ENCODE data around the gene DOK6.
"Not testable (repeated sequence)": the region's sequence is repeated elsewhere in the genome, so short reads cannot be mapped to it uniquely, and the experiment has no call there.

The DOK6 gene

GRCh38 chr18:69870736-69871135 lies 470.0 kb downstream of the DOK6 start:
- TF ChIP-seq, protein P1, sequence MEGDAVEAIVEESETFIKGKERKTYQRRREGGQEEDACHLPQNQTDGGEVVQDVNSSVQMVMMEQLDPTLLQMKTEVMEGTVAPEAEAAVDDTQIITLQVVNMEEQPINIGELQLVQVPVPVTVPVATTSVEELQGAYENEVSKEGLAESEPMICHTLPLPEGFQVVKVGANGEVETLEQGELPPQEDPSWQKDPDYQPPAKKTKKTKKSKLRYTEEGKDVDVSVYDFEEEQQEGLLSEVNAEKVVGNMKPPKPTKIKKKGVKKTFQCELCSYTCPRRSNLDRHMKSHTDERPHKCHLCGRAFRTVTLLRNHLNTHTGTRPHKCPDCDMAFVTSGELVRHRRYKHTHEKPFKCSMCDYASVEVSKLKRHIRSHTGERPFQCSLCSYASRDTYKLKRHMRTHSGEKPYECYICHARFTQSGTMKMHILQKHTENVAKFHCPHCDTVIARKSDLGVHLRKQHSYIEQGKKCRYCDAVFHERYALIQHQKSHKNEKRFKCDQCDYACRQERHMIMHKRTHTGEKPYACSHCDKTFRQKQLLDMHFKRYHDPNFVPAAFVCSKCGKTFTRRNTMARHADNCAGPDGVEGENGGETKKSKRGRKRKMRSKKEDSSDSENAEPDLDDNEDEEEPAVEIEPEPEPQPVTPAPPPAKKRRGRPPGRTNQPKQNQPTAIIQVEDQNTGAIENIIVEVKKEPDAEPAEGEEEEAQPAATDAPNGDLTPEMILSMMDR (IDR thresholded peaks at IDR 0.05; ENCODE audit: insufficient read depth, low read length, missing control alignments), result no peak
- CTCF ChIA-PET, result no interaction called here
- no peak overlapping the region for H3K4me3 ChIP-seq (ENCODE audit: low read depth, low read length)
- POLR2A ChIA-PET, result no interaction called here
- DNase-seq (ENCODE audit: low read depth, low spot score), result no peak

- TF ChIP-seq, protein P1 (IDR thresholded peaks at IDR 0.05; ENCODE audit: insufficient read depth, low read length, missing control alignments), result no peak
- ChIA-PET CTCF (no interaction called here), POLR2A (no interaction called here)
- DNase-seq (ENCODE audit: low read depth, low spot score), result no peak
- H3K4me3 ChIP-seq (ENCODE audit: low read depth, low read length), result no peak overlapping the region
Observed at GRCh38 chr18:69871363-69871762, 470.7 kb downstream of the DOK6 start.

DNA sequence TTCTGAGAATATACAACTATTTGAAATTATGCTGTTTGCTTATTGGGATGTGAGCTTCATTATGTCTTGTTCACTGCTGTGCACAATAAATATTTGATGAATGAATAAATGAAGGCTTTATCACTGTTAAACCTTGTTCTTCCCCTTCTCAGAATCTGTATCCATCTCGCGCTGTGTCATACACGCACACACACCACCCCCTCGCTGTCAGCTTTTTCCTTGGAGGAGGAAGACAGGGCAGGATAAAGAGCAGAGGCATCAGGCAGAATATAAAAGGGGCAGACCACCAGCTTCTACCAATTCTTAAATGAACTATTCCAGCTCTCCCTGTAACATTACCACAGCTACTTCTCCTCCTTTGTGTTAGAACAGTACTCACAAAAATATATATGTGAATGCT lies 472.0 kb downstream of the DOK6 start:
- TF ChIP-seq, protein P1 (IDR thresholded peaks at IDR 0.05; ENCODE audit: insufficient read depth, low read length, missing control alignments), result no peak
- H3K4me3 ChIP-seq (ENCODE audit: low read depth, low read length), result no peak overlapping the region
- ChIA-PET POLR2A (no interaction called here), CTCF (no interaction called here)
- no peak for DNase-seq (ENCODE audit: low read depth, low spot score)

DNA sequence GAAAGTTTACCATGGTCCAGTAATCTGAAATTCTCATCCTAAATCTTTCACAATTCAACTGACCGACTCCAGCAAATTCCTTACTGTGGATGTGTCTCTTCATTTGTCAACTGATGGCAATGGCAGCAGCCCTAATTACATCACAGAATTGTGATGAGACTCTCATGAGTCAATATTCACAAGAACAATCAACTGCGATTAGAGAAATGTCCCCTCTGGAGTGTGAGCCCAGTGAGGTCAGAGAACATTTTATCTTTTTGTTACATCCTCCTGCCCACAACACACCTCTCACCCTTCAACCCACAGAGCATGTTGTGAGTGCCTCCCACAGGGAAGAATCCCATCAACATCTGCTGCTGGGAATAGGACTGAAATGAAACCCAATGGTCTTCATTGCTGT lies 473.4 kb downstream of the DOK6 start:
- POLR2A ChIA-PET, result no interaction called here
- no peak overlapping the region for H3K4me3 ChIP-seq (ENCODE audit: low read depth, low read length)
- CTCF ChIA-PET, result no interaction called here
- no peak for DNase-seq (ENCODE audit: low read depth, low spot score)
- TF ChIP-seq, protein P1 (IDR thresholded peaks at IDR 0.05; ENCODE audit: insufficient read depth, low read length, missing control alignments), result no peak

GRCh38 chr18:69876490-69876889 lies 475.8 kb downstream of the DOK6 start:
- no peak overlapping the region for H3K4me3 ChIP-seq (ENCODE audit: low read depth, low read length)
- DNase-seq (ENCODE audit: low read depth, low spot score), result no peak
- CTCF ChIA-PET, result no interaction called here
- TF ChIP-seq, protein P1 (IDR thresholded peaks at IDR 0.05; ENCODE audit: insufficient read depth, low read length, missing control alignments), result no peak
- POLR2A ChIA-PET, result no interaction called here

DNA sequence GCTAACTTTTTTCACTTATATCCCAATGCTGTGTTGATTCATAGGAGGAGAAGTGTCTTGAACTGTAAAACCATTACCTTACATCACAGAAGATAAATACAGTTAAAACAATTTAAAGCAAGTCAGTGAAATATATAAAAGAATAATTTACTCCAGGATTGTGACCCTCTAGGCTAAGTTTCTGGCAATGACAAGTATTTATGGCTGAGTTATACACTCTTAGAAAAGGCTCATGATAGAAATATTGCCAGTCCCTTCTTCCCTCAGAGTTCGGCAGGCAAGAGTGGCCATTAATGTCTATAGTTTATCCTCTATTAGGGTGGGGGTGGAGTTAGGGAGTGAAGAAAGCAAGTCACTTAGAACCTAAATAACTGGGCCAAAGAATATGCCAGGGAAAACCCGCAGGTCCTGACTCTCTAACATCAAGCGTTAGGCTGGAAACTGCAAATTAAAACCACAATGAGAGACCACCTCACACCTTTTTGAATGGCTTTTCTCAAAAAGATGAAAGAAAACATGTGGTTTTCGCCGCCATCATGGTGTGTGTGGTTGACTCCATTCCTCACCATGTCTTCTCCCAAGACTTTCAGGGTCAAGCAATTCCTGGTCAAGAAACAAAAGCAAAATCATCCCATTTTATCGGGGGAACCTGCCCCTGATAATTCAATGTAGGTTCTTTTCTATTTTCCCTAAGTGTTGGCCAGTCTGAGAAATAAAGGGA lies 477.7 kb downstream of the DOK6 start:
- CTCF ChIA-PET, result no interaction called here
- no peak overlapping the region for H3K4me3 ChIP-seq (ENCODE audit: low read depth, low read length)
- POLR2A ChIA-PET, result no interaction called here
- no peak for DNase-seq (ENCODE audit: low read depth, low spot score)
- TF ChIP-seq, protein P1 (IDR thresholded peaks at IDR 0.05; ENCODE audit: insufficient read depth, low read length, missing control alignments), result no peak

GRCh38 chr18:69879051-69879450 lies 478.4 kb downstream of the DOK6 start:
- DNase-seq (ENCODE audit: low read depth, low spot score); H3K4me3 ChIP-seq (ENCODE audit: low read depth, low read length); POLR2A ChIA-PET; CTCF ChIA-PET: not testable (repeated sequence)

All from AG04449 (cell line).